MCF 10A (cell line): ENCODE measurements around the gene TBXAS1. TPM values are rescaled to one million over a fixed set of nuclear protein-coding genes. Genes with fewer than 3 reads are reported as not detected.

ENCODE experiments used
- BruUV-seq: library from RNA; stranded (reverse); fragments of 400-500 nt; replicated peaks from 2 replicates; lab custom pipeline; 2021; lab: Mats Ljungman, UMichigan
- CTCF ChIA-PET: fragments of 300-600 bp; sonication (Branson Sonifier 250); formaldehyde crosslinking; extraction: SDS; loops from one replicate; lab custom pipeline; 2021; ENCODE audit warnings: antibody characterized with exemption, inconsistent platforms; lab: Yijun Ruan, JAX
- POLR2A ChIA-PET: fragments of 300-600, 350-650 bp; sonication (Branson Sonifier 250); formaldehyde crosslinking; extraction: SDS; loops from one replicate; lab custom pipeline; 2020; ENCODE audit warnings: antibody characterized with exemption, inconsistent platforms; lab: Yijun Ruan, JAX
- DNase-seq: peaks from one replicate; pipeline ENCODE4 v3.0.0-alpha.2; 2018; ENCODE audit not compliant: unreplicated experiment
- H3K27ac Mint-ChIP-seq: one replicate; pipeline ENCODE4 v1.8.0; 2022; ENCODE audit warnings: mild to moderate bottlenecking, low read depth, mixed read lengths; ENCODE audit not compliant: unreplicated experiment
- H3K27me3 Mint-ChIP-seq: one replicate; pipeline ENCODE4 v1.8.0; 2022; ENCODE audit warnings: mixed read lengths; ENCODE audit not compliant: insufficient read depth, unreplicated experiment
- H3K36me3 Mint-ChIP-seq: one replicate; pipeline ENCODE4 v1.8.0; 2022; ENCODE audit warnings: mild to moderate bottlenecking, moderate library complexity, mixed read lengths; ENCODE audit not compliant: insufficient read depth, unreplicated experiment
- H3K4me1 Mint-ChIP-seq: one replicate; pipeline ENCODE4 v1.8.0; 2022; ENCODE audit warnings: mixed read lengths; ENCODE audit not compliant: insufficient read depth, unreplicated experiment
- H3K4me3 Mint-ChIP-seq: one replicate; pipeline ENCODE4 v1.8.0; 2022; ENCODE audit warnings: mild to moderate bottlenecking, moderate library complexity, mixed read lengths; ENCODE audit not compliant: unreplicated experiment
- H3K9me3 Mint-ChIP-seq: one replicate; pipeline ENCODE4 v1.8.0; 2022; ENCODE audit warnings: mixed read lengths; ENCODE audit not compliant: unreplicated experiment
- CTCF ChIP-seq: fragments of 200-600 bp; IDR thresholded peaks from one replicate; pipeline ENCODE4 v1.8.0; 2022; ENCODE audit warnings: antibody characterized with exemption, mild to moderate bottlenecking; ENCODE audit not compliant: unreplicated experiment
- intact Hi-C: fragments of 100-400 bp; cut with micrococcal nuclease; formaldehyde crosslinking; loops from 2 replicates; pipeline ENCODE4 v1.14.1; 2022
- total RNA-seq: library from RNA; stranded (reverse); gene quantifications from 2 replicates; pipeline ENCODE4 v1.2.3, GENCODE V29; 2022

The TBXAS1 gene
- total RNA-seq, 1 experiment from 2014 or later: 1.5 TPM

GRCh38 chr7:140056431-140057142, 227.5 kb downstream of the TBXAS1 start:
- ChIA-PET CTCF (interaction anchor here (0.7 to 1.1 kb wide), 2 partner anchors 287 to 1574 kb away, joined by 3 read pairs; no protein-coding TSS in a partner anchor), POLR2A (interaction anchor here (1.7 kb wide), 1 partner anchor 22 kb away, joined by 7 read pairs; no protein-coding TSS in a partner anchor)
- no peaks in the 10 kb centered on the region for H3K27me3 Mint-ChIP-seq
- H3K4me3 Mint-ChIP-seq: no peak overlapping the region
- intact Hi-C loops: no loop called here
- DNase-seq: no peak
- BruUV-seq: no TSS peak
- H3K36me3 Mint-ChIP-seq: peaks cover 29% of the 10 kb centered on the region
- H3K4me1 Mint-ChIP-seq: peaks cover 38% of the 10 kb centered on the region
- H3K9me3 Mint-ChIP-seq: no peaks in the 10 kb centered on the region
- no peak for TF ChIP-seq CTCF
- no peak overlapping the region for H3K27ac Mint-ChIP-seq

- Mint-ChIP-seq H3K4me3 (no peak overlapping the region), H3K4me1 (peaks cover 39% of the 10 kb centered on the region), H3K27me3 (no peaks in the 10 kb centered on the region), H3K27ac (no peak overlapping the region), H3K36me3 (peaks cover 26% of the 10 kb centered on the region), H3K9me3 (no peaks in the 10 kb centered on the region)
- CTCF ChIA-PET: interaction anchor here (0.7 to 1.1 kb wide), 2 partner anchors 286 to 1573 kb away, joined by 3 read pairs; no protein-coding TSS in a partner anchor
- no TSS peak for BruUV-seq
- DNase-seq: no peak
- no peak for TF ChIP-seq CTCF
- POLR2A ChIA-PET: interaction anchor here (1.7 kb wide), 1 partner anchor 22 kb away, joined by 7 read pairs; no protein-coding TSS in a partner anchor
- intact Hi-C loops: no loop called here
Measured at GRCh38 chr7:140057143-140057535, 228.1 kb downstream of the TBXAS1 start.

GRCh38 chr7:140058517-140058916, 229.5 kb downstream of the TBXAS1 start:
- Mint-ChIP-seq H3K27ac (no peak overlapping the region), H3K27me3 (no peaks in the 10 kb centered on the region), H3K36me3 (peaks cover 19% of the 10 kb centered on the region), H3K4me1 (peaks cover 39% of the 10 kb centered on the region), H3K4me3 (no peak overlapping the region), H3K9me3 (no peaks in the 10 kb centered on the region)
- intact Hi-C loops: no loop called here
- TF ChIP-seq CTCF: no peak
- no TSS peak for BruUV-seq
- ChIA-PET CTCF (interaction anchor here (0.6 to 0.7 kb wide), 3 partner anchors 268 to 374 kb away, joined by 3 to 4 read pairs (median 3); no protein-coding TSS in a partner anchor), POLR2A (interaction anchor here (0.6 to 1.7 kb wide), 2 partner anchors 23 to 324 kb away, joined by 3 to 7 read pairs; no protein-coding TSS in a partner anchor)
- no peak for DNase-seq
